HG02610 (cell line): ENCODE data around the gene RASSF10.

Experiments
- ATAC-seq: cut with Tn5 transposase; IDR thresholded peaks from one replicate; pipeline ENCODE4 v1.9.1; 2021; ENCODE audit warnings: mild to moderate bottlenecking, moderate library complexity; ENCODE audit not compliant: unreplicated experiment

The RASSF10 gene

DNA sequence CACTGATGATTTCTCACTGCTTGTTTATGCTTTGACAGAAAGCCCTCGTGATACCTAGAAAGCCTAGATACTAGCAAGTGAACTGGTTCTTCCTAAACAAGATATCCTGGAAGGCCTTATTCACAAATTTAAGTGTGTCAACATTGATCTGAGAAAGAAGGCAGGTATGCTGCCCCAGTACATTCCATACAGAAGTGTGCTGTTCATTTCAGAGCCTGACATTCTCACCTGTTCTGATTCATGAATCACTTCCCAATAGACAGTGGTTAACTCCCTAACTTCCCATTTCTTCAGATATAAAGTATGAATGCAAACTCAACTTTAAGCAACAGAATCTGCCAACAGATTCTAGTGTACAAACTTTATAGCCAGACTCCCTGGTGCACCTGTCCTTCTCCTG is 15.5 kb upstream of the RASSF10 start:
- no peak for ATAC-seq

DNA sequence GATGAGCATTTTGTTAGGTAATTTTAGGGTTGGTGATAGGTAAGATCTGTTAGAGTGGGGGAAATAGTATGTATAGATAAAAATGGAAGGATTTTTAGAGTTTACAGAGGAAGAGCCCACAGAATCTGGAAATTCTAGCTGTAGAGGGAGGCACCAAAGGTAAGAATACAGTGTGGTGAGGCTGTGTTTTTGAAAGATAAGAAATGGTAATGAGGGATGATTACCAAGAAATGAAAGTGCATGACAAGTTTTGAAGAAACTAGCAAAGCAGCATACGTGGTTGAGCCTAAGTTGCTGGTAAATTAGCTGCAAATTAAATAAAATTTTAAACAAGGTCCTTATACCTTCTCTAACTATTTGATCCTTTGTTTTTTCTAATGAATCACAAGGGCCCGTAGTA is 14.6 kb upstream of the RASSF10 start:
- no peak for ATAC-seq

DNA sequence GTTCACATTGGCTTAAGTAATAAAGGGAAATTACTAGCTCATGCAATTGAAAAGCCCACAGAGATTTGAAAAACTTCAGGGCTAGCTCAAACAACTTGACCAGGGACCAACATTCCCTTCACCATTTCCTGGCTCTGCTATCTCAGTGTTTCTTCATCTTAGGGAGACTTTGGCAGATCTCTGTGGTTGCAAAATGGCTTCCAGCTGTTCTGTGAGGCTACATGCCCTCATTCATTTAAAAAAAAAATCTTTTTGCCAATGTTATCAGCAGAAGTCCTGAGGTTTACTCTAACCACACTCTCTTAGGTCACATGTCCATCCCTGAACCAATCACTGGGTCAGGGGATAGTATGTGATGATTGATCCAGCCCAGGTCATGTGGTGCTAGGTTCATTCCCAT is 13.9 kb upstream of the RASSF10 start:
- no peak for ATAC-seq

DNA sequence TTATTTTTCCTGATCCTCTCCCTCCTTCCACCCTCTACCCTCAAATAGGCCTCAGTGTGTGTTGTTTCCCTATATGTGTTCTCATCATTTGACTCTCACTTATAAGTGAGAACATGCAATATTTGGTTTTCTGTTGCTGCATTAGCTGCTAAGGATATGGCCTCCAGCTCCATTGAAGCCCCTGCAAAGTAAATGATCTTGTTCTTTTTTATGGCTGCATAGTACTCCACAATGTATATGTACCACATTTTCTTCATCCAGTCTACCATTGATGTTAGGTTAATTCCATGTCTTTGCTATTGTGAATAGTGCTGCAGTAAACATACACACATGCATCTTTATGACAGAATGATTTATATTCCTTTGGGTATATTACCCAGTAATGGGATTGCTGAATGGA is 13.3 kb upstream of the RASSF10 start:
- no peak for ATAC-seq

DNA sequence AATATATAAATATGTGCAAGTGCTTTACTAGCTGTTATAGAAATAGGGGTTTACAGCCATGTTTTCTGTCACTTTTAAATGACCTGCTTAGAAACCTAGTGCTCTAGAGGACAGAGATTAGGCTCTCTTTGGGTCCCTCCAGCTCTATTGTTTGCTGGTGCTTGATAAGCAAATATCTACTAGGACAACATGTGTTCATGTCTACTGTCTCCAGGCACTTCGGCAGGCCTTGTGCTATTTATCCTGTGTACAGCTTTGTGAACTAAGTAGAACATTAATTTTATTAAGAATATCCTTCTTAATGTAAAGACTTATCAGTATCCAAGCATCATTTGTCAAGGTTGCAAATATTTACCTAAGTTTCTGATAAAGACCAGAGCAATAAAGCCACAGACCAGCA is 11.9 kb upstream of the RASSF10 start:
- no peak for ATAC-seq

DNA sequence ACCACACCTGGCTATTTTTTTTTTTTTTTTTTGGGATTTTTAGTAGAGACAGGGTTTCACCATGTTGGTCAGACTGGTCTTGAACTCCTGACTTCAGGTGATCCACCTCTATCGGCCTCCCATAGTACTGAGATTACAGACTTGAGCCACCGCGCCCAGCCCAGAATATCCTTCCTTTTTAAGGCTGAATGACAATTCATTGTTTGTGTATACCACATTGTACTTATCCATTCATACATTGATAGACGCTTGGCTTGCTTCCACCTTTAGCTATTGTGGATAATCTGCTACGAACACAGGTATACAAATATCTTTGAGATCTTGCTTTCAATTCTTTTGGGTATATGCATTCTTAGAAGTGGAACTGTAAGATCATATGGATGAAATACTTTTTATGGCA is 10.8 kb upstream of the RASSF10 start:
- ATAC-seq, result no peak

DNA sequence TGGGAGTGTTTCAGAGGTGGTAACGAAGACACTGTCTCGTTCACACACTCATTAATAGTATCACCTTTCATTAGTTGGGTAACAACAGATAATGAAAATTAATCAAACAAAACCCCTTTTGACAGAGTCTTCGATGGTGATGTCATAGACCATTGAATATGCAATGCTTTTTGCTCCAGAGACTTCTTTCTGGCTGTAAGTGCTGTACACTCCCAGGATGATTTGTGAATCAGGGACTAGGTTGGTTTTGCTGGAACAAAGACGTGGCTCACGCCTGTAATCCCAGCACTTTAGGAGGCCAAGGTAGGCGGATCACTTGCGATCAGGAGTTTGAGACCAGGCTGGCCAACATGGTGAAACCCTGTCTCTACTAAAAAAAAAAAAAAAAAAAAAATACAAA is 9.5 kb upstream of the RASSF10 start:
- no peak for ATAC-seq

DNA sequence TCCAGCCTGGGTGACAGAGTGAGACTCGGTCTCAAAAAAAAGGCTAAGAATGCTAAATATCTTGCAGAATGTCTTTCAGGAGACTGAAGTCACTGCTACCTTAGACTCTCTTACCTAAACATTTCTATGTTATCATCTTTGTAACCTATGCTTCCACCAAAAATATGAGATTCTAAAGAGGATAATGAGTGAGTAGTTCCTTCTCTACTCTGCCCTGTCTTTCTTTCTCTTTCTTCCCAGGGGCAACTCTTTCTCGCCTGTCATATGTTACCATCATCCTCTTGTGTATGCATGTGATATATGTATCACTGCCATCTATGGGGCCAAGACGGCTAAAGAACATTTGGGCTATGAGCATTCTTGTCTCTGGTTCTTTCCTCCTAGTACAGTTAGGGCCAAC is 9.0 kb upstream of the RASSF10 start:
- no peak for ATAC-seq

DNA sequence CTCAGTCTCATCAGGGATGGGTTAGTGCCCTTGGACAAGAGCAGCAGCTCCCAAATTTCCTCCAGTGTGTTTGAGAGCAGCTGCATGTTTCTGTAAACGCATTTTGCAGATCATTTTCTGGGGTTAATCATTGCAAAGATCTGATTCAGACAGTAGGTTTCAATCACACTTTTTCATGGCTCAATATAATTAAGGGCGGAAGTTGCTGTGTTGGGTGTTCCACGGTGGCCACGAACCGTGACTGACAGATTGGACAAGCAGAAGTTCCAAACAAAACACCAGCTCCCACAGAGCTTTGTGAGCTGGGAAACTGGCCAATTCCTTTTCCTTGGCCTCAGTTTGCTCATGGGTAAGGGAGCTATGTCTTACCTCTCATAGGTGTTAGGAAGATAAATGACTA is 8.4 kb upstream of the RASSF10 start:
- ATAC-seq, result no peak

DNA sequence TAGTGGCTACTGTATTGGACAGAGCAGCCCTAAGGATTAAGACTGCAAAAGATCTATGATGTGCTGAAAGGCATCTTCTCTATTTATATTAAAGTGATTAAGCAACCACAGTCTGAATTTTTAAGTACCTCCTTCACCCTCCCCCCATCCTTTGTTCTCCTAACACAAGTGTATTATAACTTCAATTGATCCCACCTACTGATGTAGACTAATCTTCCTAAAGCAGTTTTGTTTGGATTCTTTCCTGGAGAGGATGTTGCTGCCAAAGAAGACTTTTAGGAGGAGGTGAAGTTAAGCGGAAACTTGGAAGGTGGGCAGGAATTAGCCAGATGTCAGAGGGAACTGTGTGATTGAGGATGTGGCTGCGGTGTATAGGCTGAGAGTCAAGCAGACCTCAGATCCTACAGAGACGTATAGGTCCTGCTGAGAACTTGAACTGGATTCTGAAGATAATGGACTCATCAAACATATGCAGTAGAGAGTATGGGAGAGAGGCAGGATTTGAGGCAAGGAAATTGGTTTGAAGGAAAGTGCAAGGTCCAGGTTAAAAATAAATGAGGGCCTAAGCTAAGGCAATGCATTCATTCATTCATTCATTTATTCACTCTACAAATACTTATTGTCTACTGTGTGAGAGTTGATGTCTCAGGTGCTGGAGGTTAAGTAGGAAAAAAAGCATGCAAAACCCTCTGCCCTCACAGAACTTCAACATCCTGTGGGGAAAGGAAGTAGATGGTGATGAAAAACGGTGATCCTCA is 5.2 kb upstream of the RASSF10 start:
- no peak for ATAC-seq

DNA sequence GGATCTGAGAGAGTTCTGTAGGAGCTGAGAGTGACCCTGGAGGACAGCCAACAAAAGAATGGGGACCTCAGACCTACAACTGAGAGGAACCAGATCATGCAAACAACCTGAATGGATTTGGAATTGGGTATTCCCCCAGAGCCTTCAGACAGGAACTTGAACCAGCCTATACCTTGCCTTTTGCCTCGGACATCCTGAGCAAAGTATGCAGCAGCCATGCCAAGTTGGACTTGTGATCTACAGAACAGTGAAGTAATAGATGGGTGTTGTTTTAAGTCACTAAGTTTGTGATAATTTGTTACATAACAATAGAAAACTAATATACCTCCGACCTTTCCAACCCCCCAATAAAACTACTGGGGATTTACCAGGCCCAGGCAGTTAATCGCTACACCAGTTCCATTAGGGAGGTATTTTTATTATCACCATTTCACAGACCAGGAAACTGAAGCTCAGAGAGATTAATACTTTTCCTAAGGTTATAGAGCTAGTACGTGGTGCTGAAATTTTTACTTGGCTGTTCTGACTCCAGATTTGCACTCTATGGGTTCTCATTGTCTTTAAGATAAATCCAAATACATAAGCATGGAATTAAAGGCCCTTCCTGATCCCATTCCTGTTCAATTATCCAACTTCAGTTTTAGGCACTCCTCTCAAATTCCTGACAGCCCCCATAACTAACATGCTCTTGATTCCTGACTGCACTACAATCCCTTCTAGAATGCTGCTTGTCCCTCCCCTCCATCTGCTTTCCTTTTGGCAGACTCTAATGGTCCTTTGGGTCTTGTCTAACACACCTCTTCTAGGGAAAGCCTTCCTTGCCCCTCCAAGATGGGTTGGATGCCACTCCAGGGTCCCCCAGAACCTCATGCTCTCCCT is 1.7 kb upstream of the RASSF10 start:
- no peak for ATAC-seq

DNA sequence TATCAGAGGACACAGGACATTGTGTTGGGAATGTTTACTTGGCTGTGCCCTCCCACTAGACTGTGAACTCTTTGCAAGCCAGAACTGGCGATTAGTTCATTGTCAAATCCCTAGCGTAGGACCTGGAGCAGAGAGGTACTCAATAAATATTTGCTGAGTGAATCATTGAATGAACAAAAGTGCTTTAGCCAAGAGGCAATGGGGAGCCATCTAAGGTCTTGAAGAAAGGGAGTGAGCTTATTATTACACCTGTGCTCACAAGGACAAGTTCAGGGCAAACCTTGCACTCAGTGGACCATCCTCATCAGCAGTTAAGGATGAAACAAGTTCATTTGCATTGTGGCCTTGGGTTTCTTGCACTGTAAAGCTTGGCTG is 1.1 kb upstream of the RASSF10 start:
- ATAC-seq, result no peak

DNA sequence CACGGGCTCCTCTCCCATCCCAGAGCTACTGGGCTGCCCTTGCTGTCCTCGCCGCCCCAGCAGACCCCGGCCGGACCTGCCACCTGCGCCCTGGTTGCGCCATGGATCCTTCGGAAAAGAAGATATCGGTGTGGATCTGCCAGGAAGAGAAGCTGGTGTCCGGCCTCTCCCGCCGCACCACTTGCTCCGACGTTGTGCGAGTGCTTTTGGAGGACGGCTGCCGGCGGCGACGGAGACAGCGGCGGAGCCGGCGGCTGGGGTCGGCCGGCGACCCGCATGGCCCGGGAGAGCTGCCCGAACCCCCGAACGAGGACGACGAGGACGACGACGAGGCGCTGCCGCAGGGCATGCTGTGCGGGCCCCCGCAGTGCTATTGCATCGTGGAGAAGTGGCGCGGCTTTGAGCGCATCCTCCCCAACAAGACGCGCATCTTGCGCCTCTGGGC is 382 bp downstream of the RASSF10 start:
- no peak for ATAC-seq

DNA sequence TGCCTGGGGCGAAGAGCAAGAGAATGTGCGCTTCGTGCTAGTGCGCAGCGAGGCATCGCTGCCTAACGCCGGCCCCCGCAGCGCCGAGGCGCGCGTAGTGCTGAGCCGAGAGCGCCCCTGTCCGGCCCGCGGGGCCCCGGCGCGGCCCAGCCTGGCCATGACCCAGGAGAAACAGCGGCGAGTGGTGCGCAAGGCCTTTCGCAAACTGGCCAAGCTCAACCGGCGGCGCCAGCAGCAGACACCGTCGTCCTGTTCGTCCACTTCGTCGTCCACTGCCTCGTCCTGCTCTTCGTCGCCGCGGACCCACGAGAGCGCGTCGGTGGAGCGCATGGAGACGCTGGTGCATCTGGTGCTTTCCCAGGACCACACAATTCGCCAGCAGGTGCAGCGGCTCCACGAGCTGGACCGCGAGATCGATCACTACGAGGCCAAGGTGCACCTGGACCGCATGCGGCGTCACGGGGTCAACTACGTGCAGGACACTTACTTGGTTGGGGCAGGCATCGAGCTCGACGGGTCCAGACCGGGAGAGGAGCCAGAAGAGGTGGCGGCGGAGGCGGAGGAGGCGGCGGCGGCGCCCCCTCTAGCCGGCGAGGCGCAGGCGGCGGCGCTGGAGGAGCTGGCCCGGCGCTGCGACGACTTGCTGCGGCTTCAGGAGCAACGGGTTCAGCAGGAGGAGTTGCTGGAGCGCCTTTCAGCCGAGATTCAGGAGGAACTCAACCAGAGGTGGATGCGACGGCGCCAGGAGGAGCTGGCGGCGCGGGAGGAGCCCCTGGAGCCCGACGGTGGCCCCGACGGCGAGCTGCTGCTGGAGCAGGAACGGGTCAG is 1.0 kb downstream of the RASSF10 start:
- no peak for ATAC-seq

DNA sequence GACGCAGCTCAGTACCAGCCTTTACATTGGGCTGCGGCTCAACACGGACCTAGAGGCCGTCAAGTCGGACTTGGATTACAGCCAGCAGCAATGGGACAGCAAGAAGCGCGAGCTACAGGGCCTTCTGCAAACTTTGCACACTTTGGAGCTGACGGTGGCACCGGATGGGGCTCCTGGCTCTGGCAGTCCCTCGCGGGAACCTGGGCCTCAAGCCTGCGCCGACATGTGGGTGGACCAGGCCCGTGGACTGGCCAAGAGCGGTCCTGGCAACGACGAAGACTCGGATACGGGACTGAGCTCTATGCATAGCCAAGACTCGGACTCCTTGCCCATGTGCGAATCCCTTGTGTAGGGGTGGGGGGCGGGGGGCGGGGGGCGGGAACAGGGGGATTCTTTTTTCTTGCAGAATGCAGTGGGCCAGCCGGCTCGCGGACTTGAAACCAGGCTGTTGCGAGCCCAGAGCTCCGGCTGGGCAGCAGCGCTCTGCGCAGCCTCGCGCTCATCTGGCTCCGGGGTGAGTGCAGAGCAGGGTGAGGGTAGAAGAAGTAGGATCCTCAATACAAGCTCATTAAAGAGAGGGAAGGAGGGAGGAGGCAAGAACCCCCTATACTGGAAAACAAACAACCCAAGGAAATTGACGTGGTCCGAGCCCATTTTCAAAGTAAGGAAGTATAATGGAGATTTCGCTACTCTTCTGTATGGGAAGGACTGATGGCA is 1.8 kb downstream of the RASSF10 start:
- no peak for ATAC-seq

DNA sequence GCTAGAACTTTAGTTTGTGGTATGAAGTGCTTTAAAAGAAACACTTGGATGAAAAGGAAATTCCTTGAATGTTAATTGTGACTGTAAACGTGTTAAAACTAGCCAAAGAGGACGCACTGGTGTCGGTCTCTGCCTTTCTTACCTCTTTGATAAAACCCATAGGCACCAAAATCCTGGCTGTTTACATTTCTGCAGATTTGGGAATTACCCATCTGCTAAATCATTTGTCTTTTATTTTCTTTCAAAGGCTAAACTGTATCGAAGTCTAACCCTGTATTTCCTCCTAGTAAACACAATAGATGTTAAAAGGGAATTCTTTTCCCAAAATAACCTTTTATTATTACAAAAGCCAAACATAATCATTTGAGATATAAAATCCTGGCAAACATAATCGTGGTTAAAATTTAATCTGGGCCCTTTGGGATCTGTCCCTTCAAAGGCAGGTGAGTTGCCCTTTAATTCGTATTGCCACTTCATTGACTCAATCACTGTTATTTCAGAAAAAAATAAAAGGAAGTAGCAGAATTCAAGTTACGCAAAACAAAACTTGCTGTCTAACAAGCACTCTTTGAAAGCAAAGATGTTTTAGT is 2.4 kb downstream of the RASSF10 start:
- no peak for ATAC-seq

DNA sequence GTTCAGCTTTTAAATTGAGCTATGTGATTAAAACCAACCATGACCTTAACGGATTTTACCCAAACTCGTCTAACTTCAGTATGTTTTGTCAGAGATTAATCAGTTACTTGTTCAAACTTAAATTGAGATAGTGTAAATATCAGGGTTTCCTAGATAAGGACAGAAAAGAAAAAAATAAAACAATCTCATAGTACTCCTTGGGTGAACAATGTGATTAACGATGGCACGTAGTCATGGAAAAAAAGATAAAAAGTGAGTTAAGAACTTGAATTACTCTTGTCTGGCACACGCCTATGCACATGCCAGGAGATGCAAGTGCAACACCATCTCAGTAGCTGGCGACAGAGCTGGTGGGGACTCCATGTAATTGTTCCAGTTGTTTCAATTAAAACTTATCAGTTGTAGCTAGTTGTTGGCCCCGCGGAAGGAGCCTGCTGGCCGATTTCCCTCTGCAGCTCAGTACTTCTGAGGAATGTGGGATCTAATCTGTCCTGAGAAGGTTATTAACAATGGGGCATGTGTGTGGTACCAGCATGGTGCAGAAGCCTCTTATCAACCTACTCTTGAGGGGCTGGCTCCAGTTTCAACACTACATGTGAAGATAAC is 3.0 kb downstream of the RASSF10 start:
- ATAC-seq, result no peak

DNA sequence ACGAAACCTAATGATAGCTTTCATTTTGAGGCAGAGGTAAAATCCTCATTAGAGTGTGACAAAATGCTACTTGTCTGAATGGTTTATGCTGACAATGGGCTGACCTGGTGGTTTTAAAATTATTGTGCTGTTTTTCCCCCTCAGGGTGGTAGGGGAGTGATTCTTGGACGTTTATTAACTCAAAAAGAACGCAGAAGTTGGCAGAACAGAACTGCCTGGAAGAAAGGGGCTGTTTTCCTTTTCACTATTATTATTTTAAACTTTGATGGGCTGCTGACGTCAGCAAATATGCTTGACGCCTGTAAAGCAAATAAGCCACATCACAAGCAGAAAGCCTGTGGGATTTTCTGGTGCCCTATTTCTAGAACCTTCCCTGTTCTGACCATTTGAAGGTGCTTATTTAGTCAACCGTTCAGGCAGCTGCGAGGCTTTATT is 4.0 kb downstream of the RASSF10 start:
- peak; percentile 80 for ATAC-seq

DNA sequence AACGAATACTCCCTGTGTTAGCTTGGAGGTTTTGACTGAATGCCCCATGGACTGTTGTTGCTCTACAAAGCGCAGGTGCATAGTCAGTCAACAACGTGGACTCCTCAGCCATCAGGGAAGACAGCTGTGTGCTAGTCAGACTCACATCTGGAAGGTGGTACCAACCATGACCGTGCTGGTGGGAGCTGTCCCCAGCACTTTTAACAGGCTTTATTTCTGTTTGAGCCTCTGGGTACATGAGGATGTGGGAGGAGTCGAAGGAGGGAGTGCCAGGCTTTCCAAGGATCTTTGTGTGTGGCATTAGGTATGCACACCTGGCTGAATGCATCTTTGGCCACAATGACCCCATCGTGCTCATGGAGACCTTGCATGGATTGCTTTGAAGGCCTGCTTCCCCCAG is 6.6 kb downstream of the RASSF10 start:
- ATAC-seq, result no peak

DNA sequence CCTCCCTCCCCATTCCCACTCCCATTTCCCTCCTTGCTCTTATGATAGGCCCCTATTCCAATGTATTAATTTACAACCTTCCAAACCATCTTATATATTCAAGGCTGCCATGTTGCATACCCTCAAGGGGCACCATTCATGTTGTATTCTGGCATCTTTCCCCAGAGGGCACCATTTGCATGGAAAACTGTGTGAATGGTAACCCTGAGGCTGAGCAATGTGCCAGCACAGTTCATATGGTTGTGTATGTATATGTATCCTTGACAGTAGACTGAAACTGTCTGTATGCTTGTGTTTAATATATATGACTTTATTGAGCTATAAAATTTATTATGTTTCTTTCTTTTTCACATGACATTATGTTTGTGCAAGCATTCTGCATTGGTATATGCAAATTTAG is 7.3 kb downstream of the RASSF10 start:
- no peak for ATAC-seq
